Measurements from ENCODE around the gene MRFAP1L1.
"Not testable (repeated sequence)": the region's sequence is repeated elsewhere in the genome, so short reads cannot be mapped to it uniquely, and the experiment has no call there.

The MRFAP1L1 gene

GRCh38 chr4:6688879-6689505, 20.7 kb downstream of the MRFAP1L1 start:
- DNase-seq (ENCODE audit: low read depth in 2 of 2) = peak; percentile 65 to 69

GRCh38 chr4:6687947-6688878, 21.5 kb downstream of the MRFAP1L1 start:
- DNase-seq (ENCODE audit: low read depth in 2 of 2) = no peak

- DNase-seq (ENCODE audit: low read depth in 2 of 2) = no peak
These were observed 23.4 kb downstream of the MRFAP1L1 start for GRCh38 chr4:6686104-6686787.

GRCh38 chr4:6684656-6685055, 25.0 kb downstream of the MRFAP1L1 start:
- DNase-seq (ENCODE audit: low read depth in 2 of 2) = no peak

- no peak for DNase-seq (ENCODE audit: low read depth in 2 of 2)
These were observed 26.6 kb downstream of the MRFAP1L1 start for GRCh38 chr4:6682862-6683590.

- no peak for DNase-seq (ENCODE audit: low read depth in 2 of 2)
These were observed 28.5 kb downstream of the MRFAP1L1 start for GRCh38 chr4:6681191-6681590.

GRCh38 chr4:6680372-6681034, 29.2 kb downstream of the MRFAP1L1 start:
- DNase-seq (ENCODE audit: low read depth in 2 of 2) = no peak

GRCh38 chr4:6676722-6677558, 32.7 kb downstream of the MRFAP1L1 start:
- no peak for DNase-seq (ENCODE audit: low read depth in 2 of 2)

- DNase-seq (ENCODE audit: low read depth in 2 of 2) = no peak
These were observed 35.0 kb downstream of the MRFAP1L1 start for GRCh38 chr4:6674500-6675149.

GRCh38 chr4:6673660-6674499, 35.8 kb downstream of the MRFAP1L1 start:
- peak; percentile 89 to 92 for DNase-seq (ENCODE audit: low read depth in 2 of 2)

- DNase-seq (ENCODE audit: low read depth in 2 of 2) = not testable (repeated sequence)
These were observed 36.4 kb downstream of the MRFAP1L1 start for GRCh38 chr4:6673191-6673659.

- not testable (repeated sequence) for DNase-seq (ENCODE audit: low read depth in 2 of 2)
These were observed 37.0 kb downstream of the MRFAP1L1 start for GRCh38 chr4:6672541-6673190.

- no peak for DNase-seq (ENCODE audit: low read depth in 2 of 2)
These were observed 37.5 kb downstream of the MRFAP1L1 start for GRCh38 chr4:6672131-6672530.

GRCh38 chr4:6671648-6672047, 38.0 kb downstream of the MRFAP1L1 start:
- no peak for DNase-seq (ENCODE audit: low read depth in 2 of 2)

- DNase-seq (ENCODE audit: low read depth in 2 of 2) = no peak
These were observed 41.3 kb downstream of the MRFAP1L1 start for GRCh38 chr4:6668391-6668790.

GRCh38 chr4:6665320-6665654, 44.4 kb downstream of the MRFAP1L1 start:
- DNase-seq (ENCODE audit: low read depth in 2 of 2) = no peak

GRCh38 chr4:6663596-6664393, 45.9 kb downstream of the MRFAP1L1 start:
- DNase-seq (ENCODE audit: low read depth in 2 of 2) = no peak

All from stimulated activated CD8-positive, alpha-beta memory T cell treated with anti-CD3 and anti-CD28 coated beads, Interleukin-2, amount 100 ng/mL, for 48 hours (primary cell).